ENCODE results near the gene PTPN23.
"Not testable (repeated sequence)": the region's sequence is repeated elsewhere in the genome, so short reads cannot be mapped to it uniquely, and the experiment has no call there.

The PTPN23 gene

DNA sequence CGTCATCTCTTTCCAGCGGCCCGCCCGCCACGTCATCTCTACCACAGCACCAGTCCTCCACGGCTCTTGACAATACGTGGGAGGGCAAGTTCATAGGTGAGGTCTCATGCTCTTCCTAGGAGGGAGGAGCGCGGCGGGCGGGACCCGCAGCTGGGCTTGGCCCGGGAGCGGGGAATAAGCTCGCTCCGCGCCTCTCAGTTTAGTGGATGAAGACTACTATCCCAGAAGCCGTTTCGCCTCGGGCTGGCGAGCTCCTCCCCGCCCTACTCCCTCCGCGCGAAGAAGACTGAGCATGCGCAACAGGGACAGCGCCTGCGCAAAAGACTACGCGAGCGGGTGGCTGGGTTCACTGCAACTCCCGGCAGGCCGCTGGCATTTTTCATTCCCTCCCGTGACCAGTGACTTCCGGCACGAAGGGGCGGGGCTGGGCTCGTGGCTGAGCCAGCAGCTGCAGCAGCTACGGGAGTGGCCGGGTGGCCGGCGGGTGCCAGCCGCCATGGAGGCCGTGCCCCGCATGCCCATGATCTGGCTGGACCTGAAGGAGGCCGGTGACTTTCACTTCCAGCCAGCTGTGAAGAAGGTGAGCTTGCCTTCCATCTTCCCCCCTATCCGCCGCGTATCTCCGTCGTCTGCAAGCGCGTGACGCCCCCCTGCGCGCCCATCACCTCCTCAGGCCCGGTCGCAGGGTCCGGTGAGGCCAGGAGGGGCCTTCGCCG lies at the start of gene PTPN23:
Gene PTPN23 (plus strand): TSS at position 421 of the 716 bp plus-strand sequence. CDS start 76 bp downstream, at position 497.
- H3K36me3 Mint-ChIP-seq (ENCODE audit: low read depth): peaks cover 13% of the 10 kb centered on the region
- peak within 1 kb of the TSS; percentile 100 for H3K27ac Mint-ChIP-seq
- H3K27me3 Mint-ChIP-seq (ENCODE audit: low read depth): no peaks in the 10 kb centered on the region
- peak within 1 kb of the TSS; percentile 99 for H3K4me3 Mint-ChIP-seq
- peaks cover 34% of the 10 kb centered on the region for H3K4me1 Mint-ChIP-seq (ENCODE audit: low read depth)
- no peaks in the 10 kb centered on the region for H3K9me3 Mint-ChIP-seq

GRCh38 chr3:47333907-47334306 lies 46.9 kb upstream of the PTPN23 start:
- H3K36me3 Mint-ChIP-seq (ENCODE audit: low read depth): peaks cover 33% of the 10 kb centered on the region
- H3K9me3 Mint-ChIP-seq: no peaks in the 10 kb centered on the region
- H3K27me3 Mint-ChIP-seq (ENCODE audit: low read depth): no peaks in the 10 kb centered on the region
- H3K27ac Mint-ChIP-seq: no peak overlapping the region
- H3K4me1 Mint-ChIP-seq (ENCODE audit: low read depth): peaks cover 2% of the 10 kb centered on the region
- H3K4me3 Mint-ChIP-seq: no peak overlapping the region

GRCh38 chr3:47337656-47338055 lies 43.2 kb upstream of the PTPN23 start:
- peaks cover 2% of the 10 kb centered on the region for H3K4me1 Mint-ChIP-seq (ENCODE audit: low read depth)
- peaks cover 36% of the 10 kb centered on the region for H3K36me3 Mint-ChIP-seq (ENCODE audit: low read depth)
- H3K27me3 Mint-ChIP-seq (ENCODE audit: low read depth): no peaks in the 10 kb centered on the region
- H3K4me3 Mint-ChIP-seq: no peak overlapping the region
- H3K9me3 Mint-ChIP-seq: no peaks in the 10 kb centered on the region
- no peak overlapping the region for H3K27ac Mint-ChIP-seq

GRCh38 chr3:47339951-47340350 lies 40.9 kb upstream of the PTPN23 start:
- Mint-ChIP-seq H3K9me3 (no peaks in the 10 kb centered on the region), H3K4me3 (no peak overlapping the region), H3K27ac (no peak overlapping the region), H3K36me3 (ENCODE audit: low read depth) (peaks cover 30% of the 10 kb centered on the region), H3K4me1 (ENCODE audit: low read depth) (no peaks in the 10 kb centered on the region), H3K27me3 (ENCODE audit: low read depth) (no peaks in the 10 kb centered on the region)

DNA sequence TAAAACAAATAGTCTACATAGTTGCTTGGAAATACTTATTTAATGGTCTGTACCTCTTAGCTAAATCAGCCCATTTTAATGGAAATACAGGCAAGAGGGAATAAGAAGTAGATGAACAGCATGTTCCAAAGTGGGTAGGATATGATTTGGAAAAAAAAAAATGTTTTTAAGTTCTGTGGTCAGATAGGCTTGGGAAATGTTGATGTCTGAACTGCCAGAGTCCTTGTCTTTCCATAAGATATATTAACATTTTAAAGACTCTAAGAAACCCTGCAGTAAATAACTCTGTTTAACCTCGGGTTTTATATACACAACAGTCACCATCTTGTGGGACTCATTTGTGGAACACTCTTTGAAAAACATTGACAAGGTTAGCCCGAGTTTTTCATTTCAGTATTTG lies 40.0 kb upstream of the PTPN23 start:
- H3K4me3 Mint-ChIP-seq: no peak overlapping the region
- no peaks in the 10 kb centered on the region for H3K4me1 Mint-ChIP-seq (ENCODE audit: low read depth)
- H3K27me3 Mint-ChIP-seq (ENCODE audit: low read depth): no peaks in the 10 kb centered on the region
- no peak overlapping the region for H3K27ac Mint-ChIP-seq
- peaks cover 39% of the 10 kb centered on the region for H3K36me3 Mint-ChIP-seq (ENCODE audit: low read depth)
- no peaks in the 10 kb centered on the region for H3K9me3 Mint-ChIP-seq

- H3K4me1 Mint-ChIP-seq (ENCODE audit: low read depth): no peaks in the 10 kb centered on the region
- H3K27me3 Mint-ChIP-seq (ENCODE audit: low read depth): no peaks in the 10 kb centered on the region
- H3K27ac Mint-ChIP-seq: no peak overlapping the region
- no peaks in the 10 kb centered on the region for H3K9me3 Mint-ChIP-seq
- H3K36me3 Mint-ChIP-seq (ENCODE audit: low read depth): peaks cover 30% of the 10 kb centered on the region
- H3K4me3 Mint-ChIP-seq: no peak overlapping the region
These were observed 38.7 kb upstream of the PTPN23 start for GRCh38 chr3:47342151-47342550.

DNA sequence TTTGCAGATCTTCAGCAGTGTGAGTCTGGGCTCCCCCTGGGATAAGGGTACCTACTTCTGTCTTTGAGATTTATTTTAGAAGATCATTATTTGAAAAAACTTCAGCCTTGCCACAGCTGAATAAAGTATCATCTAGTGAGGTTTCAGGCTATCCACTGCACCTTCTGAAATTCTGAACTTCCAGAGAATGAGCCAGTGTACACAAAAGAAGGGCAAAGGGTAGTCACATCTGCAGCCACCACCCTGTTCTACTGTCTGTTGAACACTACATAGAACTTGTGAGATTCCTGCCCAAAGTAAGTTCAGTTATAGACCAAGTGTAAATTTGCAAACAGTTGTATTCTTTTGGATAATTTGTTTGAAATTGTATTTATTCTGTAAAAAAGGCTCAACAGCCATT lies 38.0 kb upstream of the PTPN23 start:
- H3K36me3 Mint-ChIP-seq (ENCODE audit: low read depth): peaks cover 25% of the 10 kb centered on the region
- H3K4me1 Mint-ChIP-seq (ENCODE audit: low read depth): no peaks in the 10 kb centered on the region
- no peaks in the 10 kb centered on the region for H3K9me3 Mint-ChIP-seq
- no peak overlapping the region for H3K4me3 Mint-ChIP-seq
- H3K27ac Mint-ChIP-seq: no peak overlapping the region
- H3K27me3 Mint-ChIP-seq (ENCODE audit: low read depth): no peaks in the 10 kb centered on the region

DNA sequence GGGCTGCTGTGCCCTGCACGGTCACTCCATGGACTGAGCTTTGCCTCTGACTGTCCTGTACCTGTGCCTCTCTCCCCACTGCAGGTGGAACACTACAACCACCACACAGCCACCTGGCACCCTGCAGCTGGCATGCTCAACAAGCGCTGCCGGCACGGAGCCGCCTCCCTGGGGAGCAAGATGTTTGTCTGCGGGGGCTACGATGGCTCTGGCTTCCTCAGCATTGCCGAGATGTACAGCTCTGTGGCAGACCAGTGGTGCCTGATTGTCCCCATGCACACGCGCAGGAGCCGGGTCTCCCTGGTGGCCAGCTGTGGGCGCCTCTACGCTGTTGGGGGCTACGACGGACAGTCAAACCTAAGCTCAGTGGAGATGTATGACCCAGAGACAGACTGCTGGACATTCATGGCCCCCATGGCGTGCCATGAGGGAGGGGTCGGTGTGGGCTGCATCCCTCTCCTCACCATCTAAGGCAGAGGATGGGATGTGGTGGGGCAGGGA lies 37.3 kb upstream of the PTPN23 start:
- no peak overlapping the region for H3K27ac Mint-ChIP-seq
- H3K4me1 Mint-ChIP-seq (ENCODE audit: low read depth): no peaks in the 10 kb centered on the region
- peaks cover 19% of the 10 kb centered on the region for H3K36me3 Mint-ChIP-seq (ENCODE audit: low read depth)
- no peaks in the 10 kb centered on the region for H3K27me3 Mint-ChIP-seq (ENCODE audit: low read depth)
- H3K4me3 Mint-ChIP-seq: no peak overlapping the region
- no peaks in the 10 kb centered on the region for H3K9me3 Mint-ChIP-seq

DNA sequence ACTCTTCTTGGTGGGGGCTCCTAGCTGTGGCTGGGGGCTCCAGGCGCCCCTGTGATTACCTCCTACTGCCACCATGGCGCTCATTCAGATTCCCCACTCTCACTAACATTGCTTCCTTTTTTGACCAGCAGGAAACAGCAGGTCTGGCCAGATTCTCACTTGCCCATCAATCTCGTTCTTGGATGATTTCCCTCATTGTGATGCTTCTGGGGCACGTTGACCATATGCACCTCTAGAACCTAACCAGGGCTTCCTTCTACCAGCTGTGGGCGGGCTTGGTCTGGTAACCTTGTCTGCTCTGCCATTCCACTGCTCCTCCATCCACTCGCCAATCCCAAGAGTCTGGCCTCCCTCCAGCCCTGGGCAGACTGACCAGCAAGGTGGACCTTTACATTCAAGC lies 35.9 kb upstream of the PTPN23 start:
- H3K27ac Mint-ChIP-seq: no peak overlapping the region
- no peaks in the 10 kb centered on the region for H3K9me3 Mint-ChIP-seq
- no peak overlapping the region for H3K4me3 Mint-ChIP-seq
- H3K27me3 Mint-ChIP-seq (ENCODE audit: low read depth): no peaks in the 10 kb centered on the region
- H3K4me1 Mint-ChIP-seq (ENCODE audit: low read depth): no peaks in the 10 kb centered on the region
- H3K36me3 Mint-ChIP-seq (ENCODE audit: low read depth): peaks cover 14% of the 10 kb centered on the region

- Mint-ChIP-seq H3K27me3 (ENCODE audit: low read depth) (peaks cover 5% of the 10 kb centered on the region), H3K4me3 (no peak overlapping the region)
These were observed 33.5 kb upstream of the PTPN23 start for GRCh38 chr3:47347217-47347801.

GRCh38 chr3:47348411-47349154 lies 32.2 kb upstream of the PTPN23 start:
- Mint-ChIP-seq H3K27ac (no peak overlapping the region), H3K4me3 (no peak overlapping the region), H3K27me3 (ENCODE audit: low read depth) (peaks cover 6% of the 10 kb centered on the region), H3K9me3 (no peaks in the 10 kb centered on the region), H3K4me1 (ENCODE audit: low read depth) (no peaks in the 10 kb centered on the region), H3K36me3 (ENCODE audit: low read depth) (peaks cover 10% of the 10 kb centered on the region)

More at GRCh38 chr3:47347217-47347801, 33.5 kb upstream of the PTPN23 start:
- H3K36me3 Mint-ChIP-seq (ENCODE audit: low read depth): peaks cover 10% of the 10 kb centered on the region
- H3K4me1 Mint-ChIP-seq (ENCODE audit: low read depth): no peaks in the 10 kb centered on the region
- no peaks in the 10 kb centered on the region for H3K9me3 Mint-ChIP-seq
- no peak overlapping the region for H3K27ac Mint-ChIP-seq

DNA sequence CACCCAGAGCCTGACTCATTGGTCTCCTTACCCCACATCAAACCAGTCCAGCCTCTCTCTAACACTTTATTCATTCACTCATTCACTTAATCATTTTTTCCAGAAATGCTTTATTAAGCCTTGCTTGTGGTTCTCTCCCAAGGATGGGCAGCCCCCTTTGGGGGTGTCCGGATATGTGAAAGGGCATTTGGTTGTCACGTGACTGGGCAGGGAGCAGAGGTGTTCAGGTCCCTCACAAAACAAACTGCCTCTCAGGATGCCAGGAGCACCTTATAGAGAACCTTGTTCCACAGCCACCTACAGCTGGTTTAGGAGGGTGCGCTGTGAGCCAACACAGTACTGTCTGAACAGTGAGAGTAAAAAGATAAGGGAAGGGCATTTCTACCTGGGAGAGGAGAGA lies 25.8 kb upstream of the PTPN23 start:
- Mint-ChIP-seq H3K27ac (no peak overlapping the region), H3K9me3 (peaks cover 12% of the 10 kb centered on the region), H3K36me3 (ENCODE audit: low read depth) (peaks cover 2% of the 10 kb centered on the region), H3K4me3 (no peak overlapping the region), H3K4me1 (ENCODE audit: low read depth) (peaks cover under 1% of the 10 kb centered on the region), H3K27me3 (ENCODE audit: low read depth) (peaks cover 6% of the 10 kb centered on the region)

GRCh38 chr3:47356201-47356600 lies 24.6 kb upstream of the PTPN23 start:
- no peak overlapping the region for H3K4me3 Mint-ChIP-seq
- H3K27ac Mint-ChIP-seq: no peak overlapping the region

GRCh38 chr3:47359323-47359722 lies 21.5 kb upstream of the PTPN23 start:
- H3K27me3 Mint-ChIP-seq (ENCODE audit: low read depth): no peaks in the 10 kb centered on the region
- no peak overlapping the region for H3K27ac Mint-ChIP-seq
- no peak overlapping the region for H3K4me3 Mint-ChIP-seq
- peaks cover 11% of the 10 kb centered on the region for H3K4me1 Mint-ChIP-seq (ENCODE audit: low read depth)
- peaks cover 17% of the 10 kb centered on the region for H3K9me3 Mint-ChIP-seq
- H3K36me3 Mint-ChIP-seq (ENCODE audit: low read depth): peaks cover 6% of the 10 kb centered on the region

More at GRCh38 chr3:47356201-47356600, 24.6 kb upstream of the PTPN23 start:
- Mint-ChIP-seq H3K36me3 (ENCODE audit: low read depth) (peaks cover 6% of the 10 kb centered on the region), H3K27me3 (ENCODE audit: low read depth) (peaks cover 6% of the 10 kb centered on the region), H3K4me1 (ENCODE audit: low read depth) (peaks cover 4% of the 10 kb centered on the region), H3K9me3 (peaks cover 17% of the 10 kb centered on the region)

DNA sequence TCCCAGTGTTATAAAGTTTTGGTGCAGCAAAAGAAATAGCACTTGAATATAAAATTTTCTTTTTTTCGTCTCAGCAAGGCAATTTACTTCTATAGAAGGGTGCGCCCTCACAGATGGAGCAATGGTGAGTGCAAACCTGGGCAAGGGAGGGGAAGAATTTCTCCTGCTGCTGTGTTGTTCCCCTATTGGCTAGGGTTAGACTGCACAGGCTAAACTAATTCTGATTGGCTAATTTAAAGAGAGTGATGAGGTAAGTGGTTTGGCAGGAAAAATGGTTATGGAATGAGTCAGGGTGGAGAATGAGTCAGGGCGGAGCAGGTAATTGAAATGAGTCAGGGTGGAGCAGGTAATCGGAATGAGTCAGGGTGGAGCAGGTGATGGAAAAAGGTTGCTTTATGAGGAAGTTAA lies 20.7 kb upstream of the PTPN23 start:
- H3K27me3 Mint-ChIP-seq (ENCODE audit: low read depth); H3K36me3 Mint-ChIP-seq (ENCODE audit: low read depth); H3K27ac Mint-ChIP-seq; H3K4me3 Mint-ChIP-seq: not testable (repeated sequence)
- H3K4me1 Mint-ChIP-seq (ENCODE audit: low read depth): peaks cover 11% of the 10 kb centered on the region
- H3K9me3 Mint-ChIP-seq: peaks cover 17% of the 10 kb centered on the region

Measured in T-helper 1 cell treated with Interleukin-12 subunit alpha and Interleukin-12 subunit beta and Interleukin-4 antibody, amounts not matched to agents 30 μg/mL and 1 μg/mL, for 36 hours (primary cell).